Keratinocyte (primary cell): ENCODE measurements around the gene FZD4. TPM values are rescaled to one million over a fixed set of nuclear protein-coding genes. Genes with fewer than 3 reads are reported as not detected.

Experiments used
- DNase-seq: peaks from one replicate; pipeline ENCODE4 v3.0.0-alpha.2; 2011; ENCODE audit warnings: low read depth, missing footprints, low spot score
- FAIRE-seq: peaks from 2 replicates; lab custom pipeline; 2011; peaks lifted over from hg19 to GRCh38; lab: Jason Lieb, UNC
- H2AFZ ChIP-seq: 2 replicates; pipeline ENCODE4 v1.6.0; 2012; ENCODE audit warnings: low read length, control low read depth, inconsistent platforms; ENCODE audit not compliant: control insufficient read depth
- H3K27ac ChIP-seq: 2 replicates; pipeline ENCODE4 v1.5.1; 2011; ENCODE audit warnings: low read length; ENCODE audit not compliant: control insufficient read depth, insufficient read depth
- H3K27me3 ChIP-seq: 3 replicates; pipeline ENCODE4 v1.6.0; 2011; ENCODE audit warnings: low read length; ENCODE audit not compliant: control insufficient read depth, insufficient read depth; ENCODE audit errors: extremely low read depth
- H3K36me3 ChIP-seq, 2 experiments: 2 replicates in 1 of 2; 3 replicates in 1 of 2; pipeline ENCODE4 v1.5.1; 2011; ENCODE audit warnings: low read length in 2 of 2, mild to moderate bottlenecking in 1 of 2; ENCODE audit not compliant: control insufficient read depth in 2 of 2, insufficient read depth in 2 of 2; ENCODE audit errors: extremely low read depth in 1 of 2
- H3K4me1 ChIP-seq: 3 replicates; pipeline ENCODE4 v1.5.1; 2011; ENCODE audit warnings: low read length; ENCODE audit not compliant: control insufficient read depth, insufficient read depth; ENCODE audit errors: extremely low read depth
- H3K4me2 ChIP-seq: 3 replicates; pipeline ENCODE4 v1.6.0; 2011; ENCODE audit warnings: low read depth, low read length; ENCODE audit not compliant: control insufficient read depth, insufficient read depth; ENCODE audit errors: extremely low read depth
- H3K4me3 ChIP-seq, 3 experiments: fragments of 200-600 bp in 1 of 3; sonication (generic) in 1 of 3; 2 replicates in 2 of 3; 3 replicates in 1 of 3; pipeline ENCODE4 v1.5.1; 2011 to 2016; ENCODE audit warnings: low read length in 3 of 3, mild to moderate bottlenecking in 3 of 3, control low read depth in 2 of 3, inconsistent platforms in 1 of 3, low read depth in 1 of 3, mixed read lengths in 1 of 3, mixed run types in 1 of 3, moderate library complexity in 1 of 3; ENCODE audit not compliant: control insufficient read depth in 2 of 3, insufficient read depth in 2 of 3; ENCODE audit errors: extremely low read depth in 1 of 3
- H3K79me2 ChIP-seq: 2 replicates; pipeline ENCODE4 v1.6.0; 2012; ENCODE audit warnings: low read length; ENCODE audit not compliant: control insufficient read depth, insufficient read depth
- H3K9ac ChIP-seq: 3 replicates; pipeline ENCODE4 v1.6.0; 2011; ENCODE audit warnings: low read length; ENCODE audit not compliant: control insufficient read depth, insufficient read depth; ENCODE audit errors: extremely low read depth
- H3K9me1 ChIP-seq: 3 replicates; pipeline ENCODE4 v1.6.0; 2011; ENCODE audit warnings: low read length; ENCODE audit not compliant: control insufficient read depth, insufficient read depth; ENCODE audit errors: extremely low read depth
- H3K9me3 ChIP-seq: 2 replicates; pipeline ENCODE4 v1.5.1; 2012; ENCODE audit warnings: low read depth, low read length; ENCODE audit not compliant: control insufficient read depth
- H4K20me1 ChIP-seq: 3 replicates; pipeline ENCODE4 v1.6.0; 2011; ENCODE audit warnings: low read length; ENCODE audit not compliant: control insufficient read depth, insufficient read depth; ENCODE audit errors: extremely low read depth
- CTCF ChIP-seq, 3 experiments: IDR thresholded peaks in 1 of 3; conservative IDR thresholded peaks in 1 of 3; optimal IDR thresholded peaks in 1 of 3; 2 replicates in 2 of 3; 3 replicates in 1 of 3; pipeline versions ENCODE3 to v1.5.1; 2011; ENCODE audit warnings: low read length in 3 of 3, mild to moderate bottlenecking in 3 of 3, moderate library complexity in 2 of 3, control low read depth in 1 of 3, inconsistent platforms in 1 of 3; ENCODE audit not compliant: insufficient read depth in 2 of 3; ENCODE audit errors: extremely low read depth in 1 of 3
- EZH2 ChIP-seq: IDR thresholded peaks from one replicate; pipeline ENCODE4 v1.6.1; 2012; ENCODE audit warnings: inconsistent platforms, mild to moderate bottlenecking, low read length, moderate library complexity
- dilution Hi-C: fragments of 300-500 bp; cut with MboI; formaldehyde crosslinking; loops from one replicate; pipeline ENCODE4 v1.7.0; 2020; ENCODE audit warnings: low sequenced_read_pairs; ENCODE audit not compliant: extremely low pct_ligation_motif_present
- polyA plus RNA-seq, 5 experiments: library from polyadenylated mRNA; depleted of rRNA in 3 of 5; stranded (reverse) in 3 of 5; stranded (forward) in 1 of 5; unstranded in 1 of 5; fragments of >200 nt; gene quantifications; 1 replicate in 1 of 5; 2 replicates in 3 of 5; 3 replicates in 1 of 5; pipeline versions ENCODE4 v1.2.1 to v1.2.3, GENCODE V29; 2011 to 2012; ENCODE audit warnings: missing spikeins in 2 of 5, low read depth in 1 of 5, low replicate concordance in 1 of 5

FZD4 gene
- polyA plus RNA-seq, 1 donor (not counting 4 experiments of a cell fraction or from before 2014, with no cell fraction given) = 0.56 TPM

GRCh38 chr11:86978756-86979608 lies 23.8 kb upstream of the FZD4 start:
- H2AFZ ChIP-seq = no peak overlapping the region
- no peak overlapping the region for H3K4me3 ChIP-seq
- no peaks in the 10 kb centered on the region for H3K4me1 ChIP-seq
- no peaks in the 10 kb centered on the region for H4K20me1 ChIP-seq
- FAIRE-seq (no peak), DNase-seq (no peak)
- no peaks in the 10 kb centered on the region for H3K9me3 ChIP-seq
- dilution Hi-C loops = no loop called here
- H3K27ac ChIP-seq = no peak overlapping the region
- H3K4me2 ChIP-seq = no peak overlapping the region
- H3K9me1 ChIP-seq = no peaks in the 10 kb centered on the region
- no peaks in the 10 kb centered on the region for H3K27me3 ChIP-seq
- H3K9ac ChIP-seq = no peak overlapping the region
- peak in 2 of 3 experiments; percentile 49 to 61 for TF ChIP-seq CTCF (optimal IDR thresholded peaks at IDR 0.05 in 1 of 3, IDR thresholded peaks at IDR 0.05 in 1 of 3, conservative IDR thresholded peaks at IDR 0.05 in 1 of 3; ENCODE audit: extremely low read depth in 1 of 3, insufficient read depth in 2 of 3, low read length in 3 of 3)
- TF ChIP-seq EZH2 = no peak
- no peaks in the 10 kb centered on the region for H3K36me3 ChIP-seq
- H3K79me2 ChIP-seq = no peaks in the 10 kb centered on the region

GRCh38 chr11:86978247-86978646 lies 23.1 kb upstream of the FZD4 start:
- TF ChIP-seq EZH2 (no peak), CTCF (optimal IDR thresholded peaks at IDR 0.05 in 1 of 3, IDR thresholded peaks at IDR 0.05 in 1 of 3, conservative IDR thresholded peaks at IDR 0.05 in 1 of 3; ENCODE audit: extremely low read depth in 1 of 3, insufficient read depth in 2 of 3, low read length in 3 of 3) (no peak)

More at GRCh38 chr11:86978247-86978646, 23.1 kb upstream of the FZD4 start:
- H3K4me3 ChIP-seq = no peak overlapping the region
- no peaks in the 10 kb centered on the region for H3K9me3 ChIP-seq
- no peaks in the 10 kb centered on the region for H3K36me3 ChIP-seq
- FAIRE-seq (no peak), DNase-seq (no peak)
- no peaks in the 10 kb centered on the region for H3K4me1 ChIP-seq
- no peak overlapping the region for H3K4me2 ChIP-seq
- dilution Hi-C loops = no loop called here
- H3K27me3 ChIP-seq = no peaks in the 10 kb centered on the region
- no peaks in the 10 kb centered on the region for H3K9me1 ChIP-seq
- no peak overlapping the region for H2AFZ ChIP-seq
- H3K27ac ChIP-seq = no peak overlapping the region
- H3K9ac ChIP-seq = no peak overlapping the region
- no peaks in the 10 kb centered on the region for H4K20me1 ChIP-seq
- H3K79me2 ChIP-seq = no peaks in the 10 kb centered on the region
